ENCODE data around the gene AKR1A1. TPM values are rescaled to one million over a fixed set of nuclear protein-coding genes. Genes with fewer than 3 reads are reported as not detected.
A peak's percentile ranks its signal among the peaks of the same experiment; 100 is the strongest.

Gene AKR1A1
- total RNA-seq, 1 donor from 2014 or later = 203 TPM

DNA sequence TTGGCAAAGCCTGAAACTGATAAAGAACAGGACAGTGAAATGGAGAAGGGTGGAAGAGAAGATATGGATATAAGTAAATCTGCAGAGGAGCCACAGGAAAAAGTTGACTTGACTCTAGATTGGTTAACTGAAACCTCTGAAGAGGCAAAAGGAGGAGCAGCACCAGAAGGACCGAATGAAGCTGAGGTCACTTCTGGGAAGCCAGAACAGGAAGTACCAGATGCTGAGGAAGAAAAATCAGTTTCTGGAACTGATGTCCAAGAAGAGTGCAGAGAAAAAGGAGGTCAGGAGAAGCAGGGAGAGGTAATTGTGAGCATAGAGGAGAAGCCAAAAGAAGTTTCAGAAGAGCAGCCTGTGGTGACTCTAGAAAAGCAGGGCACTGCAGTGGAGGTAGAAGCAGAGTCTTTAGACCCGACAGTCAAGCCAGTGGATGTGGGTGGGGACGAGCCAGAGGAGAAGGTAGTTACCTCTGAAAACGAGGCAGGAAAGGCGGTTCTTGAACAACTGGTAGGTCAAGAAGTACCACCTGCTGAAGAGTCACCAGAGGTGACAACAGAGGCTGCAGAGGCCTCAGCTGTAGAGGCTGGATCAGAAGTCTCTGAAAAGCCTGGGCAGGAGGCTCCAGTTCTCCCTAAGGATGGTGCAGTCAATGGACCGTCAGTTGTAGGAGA lies 56.9 kb downstream of the AKR1A1 start:
- TF ChIP-seq, protein P1, sequence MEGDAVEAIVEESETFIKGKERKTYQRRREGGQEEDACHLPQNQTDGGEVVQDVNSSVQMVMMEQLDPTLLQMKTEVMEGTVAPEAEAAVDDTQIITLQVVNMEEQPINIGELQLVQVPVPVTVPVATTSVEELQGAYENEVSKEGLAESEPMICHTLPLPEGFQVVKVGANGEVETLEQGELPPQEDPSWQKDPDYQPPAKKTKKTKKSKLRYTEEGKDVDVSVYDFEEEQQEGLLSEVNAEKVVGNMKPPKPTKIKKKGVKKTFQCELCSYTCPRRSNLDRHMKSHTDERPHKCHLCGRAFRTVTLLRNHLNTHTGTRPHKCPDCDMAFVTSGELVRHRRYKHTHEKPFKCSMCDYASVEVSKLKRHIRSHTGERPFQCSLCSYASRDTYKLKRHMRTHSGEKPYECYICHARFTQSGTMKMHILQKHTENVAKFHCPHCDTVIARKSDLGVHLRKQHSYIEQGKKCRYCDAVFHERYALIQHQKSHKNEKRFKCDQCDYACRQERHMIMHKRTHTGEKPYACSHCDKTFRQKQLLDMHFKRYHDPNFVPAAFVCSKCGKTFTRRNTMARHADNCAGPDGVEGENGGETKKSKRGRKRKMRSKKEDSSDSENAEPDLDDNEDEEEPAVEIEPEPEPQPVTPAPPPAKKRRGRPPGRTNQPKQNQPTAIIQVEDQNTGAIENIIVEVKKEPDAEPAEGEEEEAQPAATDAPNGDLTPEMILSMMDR (IDR thresholded peaks at IDR 0.05) = no peak
- ATAC-seq (peak in 1 of 2 donors; percentile 49), DNase-seq (no peak)
- H3K9me3 ChIP-seq = no peaks in the 10 kb centered on the region
- no peak overlapping the region for H3K4me3 ChIP-seq
- peaks cover 39% of the 10 kb centered on the region for H3K36me3 ChIP-seq
- H3K27ac ChIP-seq = no peak overlapping the region
- intact Hi-C loops (cut with DNase I) = no loop called here
- peaks cover 14% of the 10 kb centered on the region for H3K4me1 ChIP-seq
- H3K27me3 ChIP-seq (ENCODE audit: low read depth) = no peaks in the 10 kb centered on the region

DNA sequence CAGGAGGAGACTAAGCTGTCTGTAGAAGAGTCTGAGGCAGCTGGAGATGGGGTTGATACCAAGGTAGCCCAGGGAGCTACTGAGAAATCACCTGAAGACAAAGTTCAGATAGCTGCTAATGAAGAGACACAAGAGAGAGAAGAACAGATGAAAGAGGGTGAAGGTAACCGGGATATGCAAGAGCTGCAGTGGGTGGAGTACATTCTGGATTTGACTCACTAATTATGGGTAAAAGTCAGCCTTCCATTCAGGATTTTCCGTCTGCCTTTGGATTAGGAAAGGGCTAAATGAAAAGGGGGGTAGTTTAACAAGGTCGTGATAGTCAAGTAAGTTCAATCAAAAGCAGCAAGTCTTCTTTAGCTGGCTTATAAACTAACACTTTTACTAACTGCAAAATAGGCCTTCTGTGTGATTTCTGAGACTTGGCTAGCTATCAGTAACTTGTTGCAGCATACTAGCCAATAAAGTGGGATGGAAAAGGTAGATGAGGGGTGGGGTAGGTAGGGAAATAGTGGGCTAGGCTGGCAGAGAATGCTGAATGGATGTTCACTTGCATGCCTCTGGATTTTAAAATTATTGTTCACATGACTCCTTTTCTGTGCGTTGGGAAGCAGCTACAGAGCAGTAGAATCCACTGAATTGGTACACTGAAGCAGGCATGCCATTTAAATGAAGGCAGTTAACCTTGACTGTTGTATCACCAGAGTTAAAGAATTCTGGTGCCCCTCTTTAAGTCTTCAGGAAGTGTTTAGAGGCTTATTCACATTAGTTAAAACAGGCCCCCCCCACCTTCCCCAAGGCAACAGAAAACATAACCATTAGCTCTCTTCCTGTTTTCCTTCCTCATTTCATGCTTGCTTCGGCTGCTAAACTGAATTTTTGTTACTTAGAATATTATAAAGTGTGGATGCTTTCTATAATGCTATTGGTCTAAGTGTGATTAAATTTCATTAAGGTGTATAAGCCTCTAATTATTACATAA lies 57.8 kb downstream of the AKR1A1 start:
- TF ChIP-seq, protein P1 (IDR thresholded peaks at IDR 0.05) = no peak
- Histone ChIP-seq H3K36me3 (peaks cover 46% of the 10 kb centered on the region), H3K9me3 (no peaks in the 10 kb centered on the region), H3K4me1 (peaks cover 14% of the 10 kb centered on the region), H3K27me3 (ENCODE audit: low read depth) (no peaks in the 10 kb centered on the region), H3K4me3 (no peak overlapping the region), H3K27ac (peak overlapping the region; percentile 7)
- no peak for DNase-seq
- intact Hi-C loops (cut with DNase I) = no loop called here
- ATAC-seq = peak in 1 of 2 donors; percentile 50

DNA sequence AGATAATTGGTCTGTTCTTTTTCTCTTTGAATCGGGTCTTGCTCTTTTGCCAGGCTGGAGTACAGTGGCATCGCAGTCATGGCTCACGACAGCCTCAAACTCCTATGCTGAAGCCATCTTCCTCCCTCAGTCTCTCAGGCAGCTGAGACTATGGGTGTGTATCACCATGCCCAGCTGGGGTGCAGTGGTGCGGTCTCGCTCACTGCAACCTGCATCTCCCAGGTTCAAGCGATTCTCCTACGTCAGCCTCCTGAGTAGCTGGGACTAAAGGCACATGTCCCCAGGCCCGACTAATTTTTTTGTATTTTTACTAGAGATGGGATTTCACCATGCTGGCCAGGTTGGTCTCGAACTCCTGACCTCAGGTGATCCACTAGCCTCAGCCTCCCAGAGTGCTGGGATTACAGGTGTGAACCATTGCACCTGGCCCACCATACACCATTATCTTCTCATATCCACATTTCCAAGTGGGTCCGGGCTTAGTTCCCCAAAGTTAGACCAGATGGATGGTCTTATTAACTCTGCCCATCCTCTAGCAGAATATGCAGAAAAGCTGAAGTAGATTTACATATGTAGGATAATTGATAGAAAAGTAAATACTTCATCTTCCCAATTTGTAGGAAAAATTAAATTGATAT lies 60.1 kb downstream of the AKR1A1 start:
- ATAC-seq = no peak
- DNase-seq = no peak
- Histone ChIP-seq H3K36me3 (peaks cover 61% of the 10 kb centered on the region), H3K27me3 (ENCODE audit: low read depth) (no peaks in the 10 kb centered on the region), H3K4me1 (peaks cover 14% of the 10 kb centered on the region), H3K4me3 (no peak overlapping the region), H3K27ac (no peak overlapping the region), H3K9me3 (no peaks in the 10 kb centered on the region)
- TF ChIP-seq, protein P1 (IDR thresholded peaks at IDR 0.05) = no peak
- intact Hi-C loops (cut with DNase I) = no loop called here

DNA sequence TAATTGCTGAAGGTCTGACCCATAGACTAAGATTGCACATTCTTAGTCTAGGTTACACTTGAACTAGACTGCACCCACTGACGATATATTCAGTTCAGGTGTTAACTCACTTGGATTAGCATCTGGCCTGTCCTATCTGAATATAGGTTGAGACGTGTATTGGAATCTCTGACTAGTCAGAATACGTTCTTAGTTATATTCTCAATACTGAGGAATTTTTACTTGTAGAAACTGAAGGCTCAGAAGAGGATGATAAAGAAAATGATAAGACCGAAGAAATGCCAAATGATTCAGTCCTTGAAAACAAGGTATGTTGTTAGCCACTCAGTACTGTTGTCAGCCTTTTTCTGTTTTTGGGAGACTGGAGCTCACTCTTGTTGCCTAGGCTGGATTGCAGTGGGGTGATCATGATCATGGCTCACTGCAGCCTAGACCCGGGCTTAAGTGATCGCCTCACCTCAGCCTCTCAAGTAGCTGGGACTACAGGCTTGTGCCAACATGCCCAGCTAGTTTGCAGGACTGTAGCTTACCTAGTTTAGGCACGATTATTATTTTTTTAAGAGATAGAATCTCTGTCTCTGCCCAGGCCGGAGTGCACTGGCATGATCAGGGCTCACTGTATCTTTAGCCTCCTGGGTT lies 62.4 kb downstream of the AKR1A1 start:
- intact Hi-C loops (cut with DNase I) = no loop called here
- H3K9me3 ChIP-seq = no peaks in the 10 kb centered on the region
- DNase-seq = no peak
- no peak for ATAC-seq
- H3K4me1 ChIP-seq = peaks cover 6% of the 10 kb centered on the region
- H3K27me3 ChIP-seq (ENCODE audit: low read depth) = no peaks in the 10 kb centered on the region
- no peak overlapping the region for H3K27ac ChIP-seq
- TF ChIP-seq, protein P1 (IDR thresholded peaks at IDR 0.05) = no peak
- H3K36me3 ChIP-seq = peaks cover 71% of the 10 kb centered on the region
- H3K4me3 ChIP-seq = no peak overlapping the region

DNA sequence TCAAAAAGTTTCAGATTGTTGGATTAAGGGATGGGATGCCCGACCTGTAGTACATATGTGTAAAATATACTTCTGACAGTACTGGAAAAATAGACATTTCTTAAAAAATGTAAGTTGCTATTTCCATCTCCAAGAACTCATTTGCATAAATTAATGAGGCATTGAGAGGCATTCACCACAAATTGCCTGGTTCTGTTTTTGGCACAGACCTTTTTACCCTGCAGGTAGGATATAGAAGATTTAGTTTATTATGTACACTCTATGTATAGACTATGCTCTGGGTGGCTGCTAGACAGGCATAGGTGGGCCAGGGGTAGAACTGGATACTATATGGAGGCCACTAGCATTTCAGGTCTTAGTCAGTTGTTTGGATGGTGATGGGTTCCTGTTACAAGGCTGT lies 65.3 kb downstream of the AKR1A1 start:
- H3K4me3 ChIP-seq = no peak overlapping the region
- DNase-seq (no peak), ATAC-seq (no peak)
- H3K4me1 ChIP-seq = peaks cover 5% of the 10 kb centered on the region
- no peak overlapping the region for H3K27ac ChIP-seq
- intact Hi-C loops (cut with DNase I) = no loop called here
- H3K9me3 ChIP-seq = no peaks in the 10 kb centered on the region
- no peaks in the 10 kb centered on the region for H3K27me3 ChIP-seq (ENCODE audit: low read depth)
- peaks cover 74% of the 10 kb centered on the region for H3K36me3 ChIP-seq
- TF ChIP-seq, protein P1 (IDR thresholded peaks at IDR 0.05) = no peak

Measured in lower lobe of right lung (tissue), 2 donors.